RWPE1 (cell line): Measurements from ENCODE around the gene PPFIBP1.

Experiments used
- CTCF ChIA-PET: fragments of 350-600 bp; sonication (Branson Sonifier 250); formaldehyde crosslinking; extraction: SDS; loops from one replicate; lab custom pipeline; 2021; lab: Yijun Ruan, JAX
- POLR2A ChIA-PET: fragments of 400-600 bp; formaldehyde crosslinking; extraction: SDS; loops from one replicate; lab custom pipeline; 2020; ENCODE audit warnings: antibody characterized with exemption; ENCODE audit not compliant: low non-redundant PET; lab: Yijun Ruan, JAX
- DNase-seq: peaks from one replicate; pipeline ENCODE4 v3.0.0; 2012; ENCODE audit warnings: low spot score
- H3K27ac ChIP-seq: fragments of 450-650 bp; 2 replicates; pipeline ENCODE4 v1.5.1; 2017
- TF ChIP-seq, protein P1 (sequence below): fragments of 450-650 bp; conservative IDR thresholded peaks from 2 replicates; pipeline ENCODE4 v1.5.1; 2017; ENCODE audit warnings: low read depth, mild to moderate bottlenecking

PPFIBP1 gene

DNA sequence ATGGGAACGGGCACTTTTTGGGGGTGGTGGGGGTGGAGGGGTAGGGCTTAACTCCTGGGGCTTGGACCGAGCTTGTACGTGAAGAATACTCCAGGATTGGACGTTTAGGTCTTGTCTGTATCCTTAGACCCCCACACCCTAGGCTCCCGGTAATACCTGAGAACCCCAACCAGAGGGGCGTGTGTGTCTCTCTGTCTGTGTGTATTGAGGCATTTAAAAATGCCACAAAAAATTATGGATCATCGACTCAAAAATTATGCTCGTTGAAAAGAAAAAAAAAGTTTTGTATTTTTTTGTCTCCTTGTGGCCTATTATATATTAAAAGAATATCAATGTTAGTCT is 459 bp downstream of the PPFIBP1 start:
- ChIA-PET CTCF (interaction anchor here (0.7 to 1.6 kb wide), 3 partner anchors 19 to 90 kb away, joined by 3 to 6 read pairs (median 4); no protein-coding TSS in a partner anchor), POLR2A (interaction anchor here (0.6 to 0.9 kb wide), 4 partner anchors 25 to 109 kb away, joined by 3 to 8 read pairs (median 3); no protein-coding TSS in a partner anchor)
- H3K27ac ChIP-seq: peak overlapping the region; percentile 89
- TF ChIP-seq, protein P1, sequence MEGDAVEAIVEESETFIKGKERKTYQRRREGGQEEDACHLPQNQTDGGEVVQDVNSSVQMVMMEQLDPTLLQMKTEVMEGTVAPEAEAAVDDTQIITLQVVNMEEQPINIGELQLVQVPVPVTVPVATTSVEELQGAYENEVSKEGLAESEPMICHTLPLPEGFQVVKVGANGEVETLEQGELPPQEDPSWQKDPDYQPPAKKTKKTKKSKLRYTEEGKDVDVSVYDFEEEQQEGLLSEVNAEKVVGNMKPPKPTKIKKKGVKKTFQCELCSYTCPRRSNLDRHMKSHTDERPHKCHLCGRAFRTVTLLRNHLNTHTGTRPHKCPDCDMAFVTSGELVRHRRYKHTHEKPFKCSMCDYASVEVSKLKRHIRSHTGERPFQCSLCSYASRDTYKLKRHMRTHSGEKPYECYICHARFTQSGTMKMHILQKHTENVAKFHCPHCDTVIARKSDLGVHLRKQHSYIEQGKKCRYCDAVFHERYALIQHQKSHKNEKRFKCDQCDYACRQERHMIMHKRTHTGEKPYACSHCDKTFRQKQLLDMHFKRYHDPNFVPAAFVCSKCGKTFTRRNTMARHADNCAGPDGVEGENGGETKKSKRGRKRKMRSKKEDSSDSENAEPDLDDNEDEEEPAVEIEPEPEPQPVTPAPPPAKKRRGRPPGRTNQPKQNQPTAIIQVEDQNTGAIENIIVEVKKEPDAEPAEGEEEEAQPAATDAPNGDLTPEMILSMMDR: no peak
- no peak for DNase-seq

DNA sequence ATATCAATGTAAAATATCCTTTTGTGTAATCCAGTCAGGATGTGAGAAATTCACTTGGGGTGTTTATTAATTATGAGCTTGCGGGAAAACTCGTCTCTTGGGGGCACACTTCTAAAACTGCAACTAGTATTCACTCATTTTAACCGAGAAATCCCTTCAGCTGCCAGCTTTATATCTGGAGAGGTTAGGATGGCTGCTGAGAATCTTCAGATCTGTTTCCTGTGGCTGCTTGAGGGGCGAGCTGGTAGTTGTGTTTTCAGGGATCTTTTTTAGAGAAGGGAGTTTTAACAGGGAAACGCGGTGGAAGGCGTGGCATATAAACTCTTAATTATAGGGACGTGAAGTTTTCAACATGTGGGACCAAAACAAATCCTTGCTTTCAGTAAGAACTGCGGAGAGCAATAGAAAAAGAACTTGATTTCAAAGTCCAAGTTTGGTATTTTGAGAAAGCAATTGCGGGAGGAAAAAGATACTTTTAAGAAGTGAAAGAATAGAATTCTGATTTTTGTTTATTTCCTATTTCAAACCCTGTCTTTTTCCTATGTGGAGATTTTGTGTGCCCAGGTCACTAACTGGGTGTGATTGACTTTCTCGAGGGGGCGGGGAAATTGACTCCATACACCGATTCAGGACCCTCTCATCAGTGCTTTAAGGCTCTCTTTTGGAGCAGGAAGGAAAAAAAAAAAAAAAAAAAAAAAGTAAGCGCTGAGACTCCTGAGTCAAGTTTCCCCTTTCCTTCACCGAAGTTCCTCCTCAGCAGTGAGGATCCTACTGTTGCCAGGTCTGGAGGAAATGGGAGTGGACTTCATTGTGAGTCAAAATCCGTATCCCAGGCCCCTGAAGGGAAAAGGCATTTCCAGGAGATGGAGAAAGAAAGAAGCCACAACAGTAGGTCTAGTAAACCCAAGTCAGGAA is 1.1 kb downstream of the PPFIBP1 start:
- TF ChIP-seq, protein P1: no peak
- DNase-seq: peak; percentile 66

GRCh38 chr12:27527512-27527911 is 3.5 kb downstream of the PPFIBP1 start:
- CTCF ChIA-PET: interaction anchor here (0.6 kb wide), 1 partner anchor 17 kb away, joined by 3 read pairs; no protein-coding TSS in a partner anchor
- TF ChIP-seq, protein P1: no peak
- POLR2A ChIA-PET: no interaction called here
- DNase-seq: no peak
- no peak overlapping the region for H3K27ac ChIP-seq

More for the DNA sequence above, 1.1 kb downstream of the PPFIBP1 start:
- CTCF ChIA-PET: interaction anchor here (0.7 to 0.8 kb wide), 2 partner anchors 20 to 38 kb away, joined by 3 to 4 read pairs; no protein-coding TSS in a partner anchor
- POLR2A ChIA-PET: interaction anchor here (0.7 to 0.9 kb wide), 3 partner anchors 25 to 100 kb away, joined by 3 read pairs; no protein-coding TSS in a partner anchor
- peak overlapping the region; percentile 89; the same call in 1 of the 2 replicates for H3K27ac ChIP-seq

- ChIA-PET CTCF (no interaction called here), POLR2A (no interaction called here)
- H3K27ac ChIP-seq: no peak overlapping the region
- no peak for DNase-seq
- TF ChIP-seq, protein P1: no peak
Observed at GRCh38 chr12:27528788-27529187, 4.8 kb downstream of the PPFIBP1 start.

- POLR2A ChIA-PET: no interaction called here
- H3K27ac ChIP-seq: no peak overlapping the region
- no peak for DNase-seq
- CTCF ChIA-PET: no interaction called here
- TF ChIP-seq, protein P1: no peak
Observed at GRCh38 chr12:27530157-27530922, 6.3 kb downstream of the PPFIBP1 start.

- DNase-seq: no peak
- TF ChIP-seq, protein P1: no peak
- no peak overlapping the region for H3K27ac ChIP-seq
- CTCF ChIA-PET: interaction anchor here (0.6 to 1.2 kb wide), 2 partner anchors 10 to 82 kb away, joined by 3 read pairs; no protein-coding TSS in a partner anchor
- POLR2A ChIA-PET: no interaction called here
Observed at GRCh38 chr12:27531896-27532295, 7.9 kb downstream of the PPFIBP1 start.
